ENCODE measurements around the gene RFT1. TPM values are rescaled to one million over a fixed set of nuclear protein-coding genes. Genes with fewer than 3 reads are reported as not detected.

RFT1 gene
- total and polyA plus RNA-seq, 4 donors = 10.8 to 23.1 (median 21.6) TPM

DNA sequence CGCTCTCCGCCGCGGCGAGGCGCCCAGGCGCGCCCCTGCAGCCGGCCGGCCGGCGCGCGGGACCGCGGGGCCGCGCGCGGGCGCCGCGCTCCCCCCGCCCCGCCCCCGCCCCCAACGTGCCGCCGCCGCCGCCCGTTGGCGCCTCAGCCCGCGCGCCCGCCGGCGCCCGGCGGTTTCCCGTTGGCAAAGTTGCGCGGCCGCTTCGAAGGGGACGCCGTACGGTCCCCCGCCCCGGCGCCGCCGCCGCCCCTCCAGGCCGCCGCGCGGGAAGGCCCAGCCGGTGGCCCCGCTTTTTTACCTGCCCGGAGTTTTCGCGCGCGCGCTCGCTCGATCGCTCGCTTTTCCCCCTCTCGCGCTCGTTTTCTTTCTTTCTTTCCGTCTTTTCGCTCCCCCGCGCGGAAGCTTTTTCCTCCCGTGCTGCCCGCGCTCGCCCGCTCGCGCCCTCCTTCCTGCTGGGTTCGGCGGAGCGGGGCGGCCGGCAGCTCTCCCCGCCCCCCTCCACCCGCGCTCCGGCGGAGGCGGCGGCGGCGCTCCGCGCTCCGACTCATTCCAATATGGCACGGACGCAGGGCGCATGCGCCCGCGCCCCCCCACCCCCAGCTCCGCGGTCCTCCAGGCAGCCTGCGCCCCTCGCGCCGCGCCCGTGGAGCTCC lies 84.6 kb downstream of the RFT1 start, which contains the start of gene SFMBT1:
Gene SFMBT1 (minus strand): TSS at position 556 of the 653 bp plus-strand sequence. CDS start 76,945 bp downstream, outside the sequence.
- 0% methylated on average over 54 to 117 of the region's 117 CpGs for WGBS, 2 donors
- Histone ChIP-seq H3K27me3 (ENCODE audit: control insufficient read depth in 3 of 3, insufficient read depth in 3 of 3, low read length in 2 of 3) (peaks cover 0 to 4% (median 0%) of the 10 kb centered on the region in 3 donors), H3K9me3 (ENCODE audit: control insufficient read depth in 4 of 4, insufficient read depth in 3 of 4, low read length in 3 of 4) (no peaks in the 10 kb centered on the region), H3K4me3 (peak within 1 kb of the TSS; percentile 76), H3K4me1 (ENCODE audit: control insufficient read depth in 5 of 5, insufficient read depth in 5 of 5, low read length in 5 of 5) (peaks cover 0 to 10% (median 7%) of the 10 kb centered on the region in 5 donors), H3K27ac (ENCODE audit: low read depth in 1 of 2, low read length in 1 of 2) (peak within 1 kb of the TSS; percentile 91 to 98), H3K9ac (ENCODE audit: insufficient read depth in 1 of 2, low read length in 2 of 2) (peak within 1 kb of the TSS; percentile 21 to 73), H3K36me3 (ENCODE audit: control insufficient read depth in 4 of 4, insufficient read depth in 4 of 4, low read length in 4 of 4) (no peaks in the 10 kb centered on the region)
- ATAC-seq (ENCODE audit: insufficient read depth, low FRiP score) (peak; percentile 77), DNase-seq (peak; percentile 77 to 82 (median 79))
- TF ChIP-seq, protein P1, sequence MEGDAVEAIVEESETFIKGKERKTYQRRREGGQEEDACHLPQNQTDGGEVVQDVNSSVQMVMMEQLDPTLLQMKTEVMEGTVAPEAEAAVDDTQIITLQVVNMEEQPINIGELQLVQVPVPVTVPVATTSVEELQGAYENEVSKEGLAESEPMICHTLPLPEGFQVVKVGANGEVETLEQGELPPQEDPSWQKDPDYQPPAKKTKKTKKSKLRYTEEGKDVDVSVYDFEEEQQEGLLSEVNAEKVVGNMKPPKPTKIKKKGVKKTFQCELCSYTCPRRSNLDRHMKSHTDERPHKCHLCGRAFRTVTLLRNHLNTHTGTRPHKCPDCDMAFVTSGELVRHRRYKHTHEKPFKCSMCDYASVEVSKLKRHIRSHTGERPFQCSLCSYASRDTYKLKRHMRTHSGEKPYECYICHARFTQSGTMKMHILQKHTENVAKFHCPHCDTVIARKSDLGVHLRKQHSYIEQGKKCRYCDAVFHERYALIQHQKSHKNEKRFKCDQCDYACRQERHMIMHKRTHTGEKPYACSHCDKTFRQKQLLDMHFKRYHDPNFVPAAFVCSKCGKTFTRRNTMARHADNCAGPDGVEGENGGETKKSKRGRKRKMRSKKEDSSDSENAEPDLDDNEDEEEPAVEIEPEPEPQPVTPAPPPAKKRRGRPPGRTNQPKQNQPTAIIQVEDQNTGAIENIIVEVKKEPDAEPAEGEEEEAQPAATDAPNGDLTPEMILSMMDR (IDR thresholded peaks at IDR 0.05; ENCODE audit: control extremely low read depth, extremely low read depth) = no peak

GRCh38 chr3:53044711-53045517 lies 85.3 kb downstream of the RFT1 start:
- Histone ChIP-seq H3K27me3 (ENCODE audit: control insufficient read depth in 3 of 3, insufficient read depth in 3 of 3, low read length in 2 of 3) (peaks cover 0 to 4% (median 0%) of the 10 kb centered on the region in 3 donors), H3K4me1 (ENCODE audit: control insufficient read depth in 5 of 5, insufficient read depth in 5 of 5, low read length in 5 of 5) (peaks cover 0 to 10% (median 7%) of the 10 kb centered on the region in 5 donors), H3K4me3 (peak overlapping the region; percentile 68), H3K36me3 (ENCODE audit: control insufficient read depth in 4 of 4, insufficient read depth in 4 of 4, low read length in 4 of 4) (no peaks in the 10 kb centered on the region), H3K9me3 (ENCODE audit: control insufficient read depth in 4 of 4, insufficient read depth in 3 of 4, low read length in 3 of 4) (no peaks in the 10 kb centered on the region), H3K9ac (ENCODE audit: insufficient read depth in 1 of 2, low read length in 2 of 2) (peak overlapping the region; percentile 21 to 73), H3K27ac (ENCODE audit: low read depth in 1 of 2, low read length in 1 of 2) (peak overlapping the region; percentile 91 to 97)
- TF ChIP-seq, protein P1 (IDR thresholded peaks at IDR 0.05; ENCODE audit: control extremely low read depth, extremely low read depth) = no peak
- peak; percentile 12 for ATAC-seq (ENCODE audit: insufficient read depth, low FRiP score)
- 0% methylated on average over 49 to 101 of the region's 101 CpGs for WGBS, 2 donors
- peak; percentile 61 to 81 (median 70) for DNase-seq

DNA sequence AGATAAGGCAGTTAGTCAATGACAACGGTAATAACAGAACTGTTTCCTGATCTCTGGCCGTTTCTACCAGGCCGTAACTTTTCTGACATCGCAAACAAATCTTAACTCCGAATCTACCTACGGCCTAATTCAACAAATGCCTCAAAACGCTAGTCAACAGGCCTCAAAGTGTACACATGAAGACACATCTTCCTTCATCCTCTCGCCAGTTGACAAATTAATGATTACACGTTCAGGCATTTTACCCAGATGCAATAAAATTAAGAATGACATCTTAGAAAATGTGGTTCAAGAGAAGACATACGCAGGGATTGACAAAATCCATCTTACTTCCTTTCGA lies 85.9 kb downstream of the RFT1 start:
- H3K27me3 ChIP-seq (ENCODE audit: control insufficient read depth in 3 of 3, insufficient read depth in 3 of 3, low read length in 2 of 3) = peaks cover 0 to 4% (median 0%) of the 10 kb centered on the region in 3 donors
- peak overlapping the region in 1 of 2 donors; percentile 97 for H3K27ac ChIP-seq (ENCODE audit: low read depth in 1 of 2, low read length in 1 of 2)
- ATAC-seq (ENCODE audit: insufficient read depth, low FRiP score) (no peak), DNase-seq (no peak)
- H3K4me1 ChIP-seq (ENCODE audit: control insufficient read depth in 5 of 5, insufficient read depth in 5 of 5, low read length in 5 of 5) = peaks cover 0 to 10% (median 7%) of the 10 kb centered on the region in 5 donors
- H3K36me3 ChIP-seq (ENCODE audit: control insufficient read depth in 4 of 4, insufficient read depth in 4 of 4, low read length in 4 of 4) = no peaks in the 10 kb centered on the region
- H3K9ac ChIP-seq (ENCODE audit: insufficient read depth in 1 of 2, low read length in 2 of 2) = peak overlapping the region; percentile 21 to 73
- no peaks in the 10 kb centered on the region for H3K9me3 ChIP-seq (ENCODE audit: control insufficient read depth in 4 of 4, insufficient read depth in 3 of 4, low read length in 3 of 4)
- WGBS, 2 donors = 44 to 46% methylated on average over 11 of the region's 11 CpGs
- no peak overlapping the region for H3K4me3 ChIP-seq
- TF ChIP-seq, protein P1 (IDR thresholded peaks at IDR 0.05; ENCODE audit: control extremely low read depth, extremely low read depth) = no peak

Data from lung (tissue), 12 donors.